HepG2 (cell line): ENCODE data around the gene TFB1M. TPM values are rescaled to one million over a fixed set of nuclear protein-coding genes. Genes with fewer than 3 reads are reported as not detected.
A peak's percentile ranks its signal among the peaks of the same experiment; 100 is the strongest.

Experiments used
- CBX5 ChIP-seq: sonication (generic); formaldehyde crosslinking; IDR thresholded peaks from 2 replicates; pipeline ENCODE4 v1.4.0; 2020; ENCODE audit warnings: missing genetic modification reagents, borderline replicate concordance
- HIC2 ChIP-seq: sonication (generic); formaldehyde crosslinking; IDR thresholded peaks from 2 replicates; pipeline ENCODE4 v1.9.0; 2022; ENCODE audit warnings: low read depth, missing genetic modification reagents
- MEF2D ChIP-seq: sonication (generic); formaldehyde crosslinking; IDR thresholded peaks from 2 replicates; pipeline ENCODE4 v1.5.1; 2020; ENCODE audit warnings: mild to moderate bottlenecking, missing genetic modification reagents
- MLXIP ChIP-seq: sonication (generic); formaldehyde crosslinking; IDR thresholded peaks from 2 replicates; pipeline ENCODE4 v1.9.0; 2021; ENCODE audit warnings: missing genetic modification reagents, borderline replicate concordance
- TEF ChIP-seq: sonication (generic); formaldehyde crosslinking; IDR thresholded peaks from 2 replicates; pipeline ENCODE4 v1.5.0; 2020; ENCODE audit warnings: missing genetic modification reagents
- ZNF292 ChIP-seq: sonication (generic); formaldehyde crosslinking; IDR thresholded peaks from 2 replicates; pipeline ENCODE4 v1.8.1; 2022; ENCODE audit warnings: mild to moderate bottlenecking, low read depth, missing genetic modification reagents, borderline replicate concordance
- ZNF556 ChIP-seq: sonication (generic); formaldehyde crosslinking; IDR thresholded peaks from 2 replicates; pipeline ENCODE4 v1.4.0; 2020; ENCODE audit warnings: mild to moderate bottlenecking, missing genetic modification reagents, borderline replicate concordance
- polyA plus RNA-seq, 8 experiments: library from polyadenylated mRNA; depleted of rRNA in 3 of 8; stranded (reverse) in 7 of 8; unstranded in 1 of 8; fragments of >200 nt; fragmentation: Illumina TruSeq in 4 of 8; extraction: Trizol in 4 of 8; gene quantifications; 2 replicates each; pipeline versions ENCODE4 v1.2.1 to v1.2.3, GENCODE V29; 2011 to 2016; ENCODE audit warnings: low read depth in 4 of 8, missing spikeins in 1 of 8, mixed read lengths in 1 of 8; ENCODE audit not compliant: insufficient read depth in 1 of 8
- total RNA-seq, 5 experiments: library from RNA; depleted of rRNA; stranded (reverse); fragments of >200 nt; fragmentation: Illumina TruSeq; extraction: Trizol; gene quantifications; 2 replicates each; pipeline ENCODE4 v1.2.3, GENCODE V29; 2016; ENCODE audit warnings: low read depth in 1 of 5
- TF ChIP-seq, protein P1 (sequence below): sonication (generic); formaldehyde crosslinking; IDR thresholded peaks from 2 replicates; pipeline ENCODE4 v1.4.0; 2020; ENCODE audit warnings: missing genetic modification reagents, mild to moderate bottlenecking, borderline replicate concordance
- TF ChIP-seq, protein P2 (sequence below): sonication (generic); IDR thresholded peaks from 2 replicates; pipeline ENCODE4 v1.6.1; 2016; ENCODE audit warnings: low read depth, borderline replicate concordance
- TF ChIP-seq, protein P3 (sequence below): sonication (generic); formaldehyde crosslinking; IDR thresholded peaks from 2 replicates; pipeline ENCODE4 v1.5.0; 2020; ENCODE audit warnings: mild to moderate bottlenecking, missing genetic modification reagents
- TF ChIP-seq, protein P4 (sequence below): sonication (generic); formaldehyde crosslinking; IDR thresholded peaks from 2 replicates; pipeline ENCODE4 v1.8.1; 2023; ENCODE audit warnings: mild to moderate bottlenecking, missing genetic modification reagents
- TF ChIP-seq, protein P5 (sequence below): IDR thresholded peaks from 2 replicates; pipeline ENCODE4 v1.6.1; 2012; ENCODE audit warnings: low read depth, low read length, improper control_type of control experiment

The TFB1M gene
- total and polyA plus RNA-seq, 2 of the 13 experiments (the other 11 are each of a cell fraction or from before 2014, with no cell fraction given) = 91.4 to 122 TPM

DNA sequence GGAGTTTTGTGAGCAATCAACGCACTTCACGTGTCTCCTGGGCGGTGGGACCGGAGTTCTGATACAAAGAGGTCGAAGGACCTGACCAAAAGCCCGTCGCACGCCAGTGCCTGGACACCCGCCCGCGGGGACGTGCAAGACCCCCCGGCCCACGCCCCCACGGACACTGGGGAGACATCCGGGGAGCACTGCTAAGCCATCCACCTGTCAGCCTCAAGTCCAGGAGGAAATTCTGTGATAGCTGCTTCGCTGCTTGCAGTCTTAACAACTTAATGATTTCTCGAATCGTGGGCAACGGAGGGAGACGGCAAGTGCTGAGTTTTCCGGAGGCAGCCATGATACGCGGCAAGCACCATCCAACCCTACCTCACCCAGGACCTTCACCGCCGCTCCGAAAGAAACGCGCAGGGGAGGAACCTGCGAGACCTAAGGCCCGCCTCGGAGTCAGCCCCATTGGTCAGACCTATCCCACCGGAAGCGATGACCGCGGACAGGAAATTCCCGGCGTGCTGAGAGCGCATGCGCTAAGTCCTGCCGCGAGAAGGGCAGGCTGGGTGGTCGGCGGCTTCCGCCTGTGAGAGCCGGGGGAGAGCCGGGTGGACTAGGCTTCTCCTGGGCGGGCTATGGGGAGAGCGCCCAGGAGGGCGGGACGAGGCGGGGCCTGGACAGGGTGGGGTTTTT lies at the start of gene TFB1M (continued):
- TF ChIP-seq HIC2 (CRISPR knock-in tag) (no peak; the same call in 1 of the 2 replicates), TEF (CRISPR knock-in tag) (peak; percentile 63), MLXIP (CRISPR knock-in tag) (peak; percentile 80; the same call in 1 of the 2 replicates), ZNF556 (CRISPR knock-in tag) (peak; percentile 90; the same call in 1 of the 2 replicates), MEF2D (peak; percentile 85), CBX5 (CRISPR knock-in tag) (peak; percentile 29; the same call in 1 of the 2 replicates), ZNF292 (CRISPR knock-in tag) (peak; percentile 65; the same call in 1 of the 2 replicates)
- TF ChIP-seq, protein P1, sequence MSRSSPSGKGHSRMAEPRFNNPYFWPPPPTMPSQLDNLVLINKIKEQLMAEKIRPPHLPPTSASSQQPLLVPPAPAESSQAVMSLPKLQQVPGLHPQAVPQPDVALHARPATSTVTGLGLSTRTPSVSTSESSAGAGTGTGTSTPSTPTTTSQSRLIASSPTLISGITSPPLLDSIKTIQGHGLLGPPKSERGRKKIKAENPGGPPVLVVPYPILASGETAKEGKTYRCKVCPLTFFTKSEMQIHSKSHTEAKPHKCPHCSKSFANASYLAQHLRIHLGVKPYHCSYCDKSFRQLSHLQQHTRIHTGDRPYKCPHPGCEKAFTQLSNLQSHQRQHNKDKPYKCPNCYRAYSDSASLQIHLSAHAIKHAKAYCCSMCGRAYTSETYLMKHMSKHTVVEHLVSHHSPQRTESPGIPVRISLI = no peak
- TF ChIP-seq, protein P2, sequence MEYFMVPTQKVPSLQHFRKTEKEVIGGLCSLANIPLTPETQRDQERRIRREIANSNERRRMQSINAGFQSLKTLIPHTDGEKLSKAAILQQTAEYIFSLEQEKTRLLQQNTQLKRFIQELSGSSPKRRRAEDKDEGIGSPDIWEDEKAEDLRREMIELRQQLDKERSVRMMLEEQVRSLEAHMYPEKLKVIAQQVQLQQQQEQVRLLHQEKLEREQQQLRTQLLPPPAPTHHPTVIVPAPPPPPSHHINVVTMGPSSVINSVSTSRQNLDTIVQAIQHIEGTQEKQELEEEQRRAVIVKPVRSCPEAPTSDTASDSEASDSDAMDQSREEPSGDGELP = 0 out of 2 replicates have a peak, but pooled peaks have one; percentile 12
- TF ChIP-seq, protein P3, sequence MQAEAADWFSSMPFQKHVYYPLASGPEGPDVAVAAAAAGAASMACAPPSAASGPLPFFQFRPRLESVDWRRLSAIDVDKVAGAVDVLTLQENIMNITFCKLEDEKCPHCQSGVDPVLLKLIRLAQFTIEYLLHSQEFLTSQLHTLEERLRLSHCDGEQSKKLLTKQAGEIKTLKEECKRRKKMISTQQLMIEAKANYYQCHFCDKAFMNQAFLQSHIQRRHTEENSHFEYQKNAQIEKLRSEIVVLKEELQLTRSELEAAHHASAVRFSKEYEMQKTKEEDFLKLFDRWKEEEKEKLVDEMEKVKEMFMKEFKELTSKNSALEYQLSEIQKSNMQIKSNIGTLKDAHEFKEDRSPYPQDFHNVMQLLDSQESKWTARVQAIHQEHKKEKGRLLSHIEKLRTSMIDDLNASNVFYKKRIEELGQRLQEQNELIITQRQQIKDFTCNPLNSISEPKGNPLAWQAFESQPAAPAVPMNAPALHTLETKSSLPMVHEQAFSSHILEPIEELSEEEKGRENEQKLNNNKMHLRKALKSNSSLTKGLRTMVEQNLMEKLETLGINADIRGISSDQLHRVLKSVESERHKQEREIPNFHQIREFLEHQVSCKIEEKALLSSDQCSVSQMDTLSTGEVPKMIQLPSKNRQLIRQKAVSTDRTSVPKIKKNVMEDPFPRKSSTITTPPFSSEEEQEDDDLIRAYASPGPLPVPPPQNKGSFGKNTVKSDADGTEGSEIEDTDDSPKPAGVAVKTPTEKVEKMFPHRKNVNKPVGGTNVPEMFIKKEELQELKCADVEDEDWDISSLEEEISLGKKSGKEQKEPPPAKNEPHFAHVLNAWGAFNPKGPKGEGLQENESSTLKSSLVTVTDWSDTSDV = no peak
- TF ChIP-seq, protein P4, sequence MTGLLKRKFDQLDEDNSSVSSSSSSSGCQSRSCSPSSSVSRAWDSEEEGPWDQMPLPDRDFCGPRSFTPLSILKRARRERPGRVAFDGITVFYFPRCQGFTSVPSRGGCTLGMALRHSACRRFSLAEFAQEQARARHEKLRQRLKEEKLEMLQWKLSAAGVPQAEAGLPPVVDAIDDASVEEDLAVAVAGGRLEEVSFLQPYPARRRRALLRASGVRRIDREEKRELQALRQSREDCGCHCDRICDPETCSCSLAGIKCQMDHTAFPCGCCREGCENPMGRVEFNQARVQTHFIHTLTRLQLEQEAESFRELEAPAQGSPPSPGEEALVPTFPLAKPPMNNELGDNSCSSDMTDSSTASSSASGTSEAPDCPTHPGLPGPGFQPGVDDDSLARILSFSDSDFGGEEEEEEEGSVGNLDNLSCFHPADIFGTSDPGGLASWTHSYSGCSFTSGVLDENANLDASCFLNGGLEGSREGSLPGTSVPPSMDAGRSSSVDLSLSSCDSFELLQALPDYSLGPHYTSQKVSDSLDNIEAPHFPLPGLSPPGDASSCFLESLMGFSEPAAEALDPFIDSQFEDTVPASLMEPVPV (CRISPR knock-in tag) = no peak; the same call in 1 of the 2 replicates
- TF ChIP-seq, protein P5, sequence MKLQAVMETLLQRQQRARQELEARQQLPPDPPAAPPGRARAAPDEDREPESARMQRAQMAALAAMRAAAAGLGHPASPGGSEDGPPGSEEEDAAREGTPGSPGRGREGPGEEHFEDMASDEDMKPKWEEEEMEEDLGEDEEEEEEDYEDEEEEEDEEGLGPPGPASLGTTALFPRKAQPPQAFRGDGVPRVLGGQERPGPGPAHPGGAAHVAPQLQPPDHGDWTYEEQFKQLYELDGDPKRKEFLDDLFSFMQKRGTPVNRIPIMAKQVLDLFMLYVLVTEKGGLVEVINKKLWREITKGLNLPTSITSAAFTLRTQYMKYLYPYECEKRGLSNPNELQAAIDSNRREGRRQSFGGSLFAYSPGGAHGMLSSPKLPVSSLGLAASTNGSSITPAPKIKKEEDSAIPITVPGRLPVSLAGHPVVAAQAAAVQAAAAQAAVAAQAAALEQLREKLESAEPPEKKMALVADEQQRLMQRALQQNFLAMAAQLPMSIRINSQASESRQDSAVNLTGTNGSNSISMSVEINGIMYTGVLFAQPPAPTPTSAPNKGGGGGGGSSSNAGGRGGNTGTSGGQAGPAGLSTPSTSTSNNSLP = no peak; the same call in 1 of the 2 replicates
